ENCODE measurements around the gene DHFR2.
"Not testable (repeated sequence)": the region's sequence is repeated elsewhere in the genome, so short reads cannot be mapped to it uniquely, and the experiment has no call there.

The DHFR2 gene

DNA sequence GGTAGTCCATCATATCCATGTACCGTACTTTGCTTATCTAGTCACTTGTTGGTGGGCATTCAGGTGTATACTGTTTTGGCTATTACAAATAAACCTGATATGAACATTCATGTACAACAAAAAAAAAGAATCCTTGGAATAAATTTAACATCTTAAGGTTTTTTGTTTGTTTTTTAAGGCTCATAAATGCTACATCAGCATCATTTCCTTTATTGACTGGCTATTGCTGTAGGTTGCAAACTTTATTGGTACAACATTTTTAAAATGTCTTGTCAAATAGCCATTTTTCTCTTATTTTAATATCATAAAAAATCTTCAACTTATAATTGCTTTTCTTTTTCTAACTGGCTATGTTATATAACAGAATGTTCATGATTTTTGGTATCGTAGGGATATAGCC, 16.2 kb downstream of the DHFR2 start:
- no peak for DNase-seq (ENCODE audit: low read depth in 2 of 2)
- TF ChIP-seq, protein P1, sequence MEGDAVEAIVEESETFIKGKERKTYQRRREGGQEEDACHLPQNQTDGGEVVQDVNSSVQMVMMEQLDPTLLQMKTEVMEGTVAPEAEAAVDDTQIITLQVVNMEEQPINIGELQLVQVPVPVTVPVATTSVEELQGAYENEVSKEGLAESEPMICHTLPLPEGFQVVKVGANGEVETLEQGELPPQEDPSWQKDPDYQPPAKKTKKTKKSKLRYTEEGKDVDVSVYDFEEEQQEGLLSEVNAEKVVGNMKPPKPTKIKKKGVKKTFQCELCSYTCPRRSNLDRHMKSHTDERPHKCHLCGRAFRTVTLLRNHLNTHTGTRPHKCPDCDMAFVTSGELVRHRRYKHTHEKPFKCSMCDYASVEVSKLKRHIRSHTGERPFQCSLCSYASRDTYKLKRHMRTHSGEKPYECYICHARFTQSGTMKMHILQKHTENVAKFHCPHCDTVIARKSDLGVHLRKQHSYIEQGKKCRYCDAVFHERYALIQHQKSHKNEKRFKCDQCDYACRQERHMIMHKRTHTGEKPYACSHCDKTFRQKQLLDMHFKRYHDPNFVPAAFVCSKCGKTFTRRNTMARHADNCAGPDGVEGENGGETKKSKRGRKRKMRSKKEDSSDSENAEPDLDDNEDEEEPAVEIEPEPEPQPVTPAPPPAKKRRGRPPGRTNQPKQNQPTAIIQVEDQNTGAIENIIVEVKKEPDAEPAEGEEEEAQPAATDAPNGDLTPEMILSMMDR (IDR thresholded peaks at IDR 0.05; ENCODE audit: low read depth, low read length), result no peak
- H3K4me3 ChIP-seq (replicated peaks in 1 of 2; ENCODE audit: low read depth in 2 of 2, low read length in 2 of 2), result no peak overlapping the region

DNA sequence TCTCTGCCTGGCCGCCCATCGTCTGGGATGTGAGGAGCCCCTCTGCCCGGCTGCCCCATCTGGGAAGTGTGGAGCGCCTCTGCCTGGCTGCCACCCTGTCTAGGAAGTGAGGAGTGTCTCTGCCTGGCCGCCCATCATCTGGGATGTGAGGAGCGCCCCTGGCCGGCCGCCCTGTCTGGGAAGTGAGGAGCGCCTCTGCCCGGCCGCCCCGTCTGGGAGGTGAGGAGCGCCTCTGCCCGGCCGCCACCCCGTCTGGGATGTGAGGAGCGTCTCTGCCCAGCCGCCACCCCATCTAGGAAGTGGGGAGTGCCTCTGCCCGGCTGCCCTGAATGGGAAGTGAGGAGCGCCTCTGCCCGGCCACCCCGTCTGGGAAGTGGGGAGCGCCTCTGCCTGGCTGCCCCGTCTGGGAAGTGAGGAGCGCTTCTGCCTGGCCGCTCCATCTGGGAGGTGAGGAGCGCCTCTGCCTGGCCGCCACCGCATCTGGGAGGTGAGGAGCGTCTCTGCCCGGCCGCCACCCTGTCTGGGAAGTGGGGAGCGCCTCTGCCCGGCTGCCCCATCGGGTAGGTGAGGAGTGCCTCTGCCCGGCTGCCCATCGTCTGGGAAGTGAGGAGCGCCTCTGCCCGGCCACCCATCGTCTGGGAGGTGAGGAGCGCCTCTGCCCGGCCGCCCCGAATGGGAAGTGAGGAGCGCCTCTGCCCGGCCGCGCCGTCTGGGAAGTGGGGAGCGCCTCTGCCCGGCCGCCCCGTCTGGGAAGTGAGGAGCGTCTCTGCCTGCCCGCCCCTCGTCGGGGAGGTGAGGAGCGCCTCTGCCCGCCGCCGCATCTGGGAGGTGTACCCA, 18.4 kb downstream of the DHFR2 start:
- H3K4me3 ChIP-seq (replicated peaks in 1 of 2; ENCODE audit: low read depth in 2 of 2, low read length in 2 of 2); DNase-seq (ENCODE audit: low read depth in 2 of 2): not testable (repeated sequence)

DNA sequence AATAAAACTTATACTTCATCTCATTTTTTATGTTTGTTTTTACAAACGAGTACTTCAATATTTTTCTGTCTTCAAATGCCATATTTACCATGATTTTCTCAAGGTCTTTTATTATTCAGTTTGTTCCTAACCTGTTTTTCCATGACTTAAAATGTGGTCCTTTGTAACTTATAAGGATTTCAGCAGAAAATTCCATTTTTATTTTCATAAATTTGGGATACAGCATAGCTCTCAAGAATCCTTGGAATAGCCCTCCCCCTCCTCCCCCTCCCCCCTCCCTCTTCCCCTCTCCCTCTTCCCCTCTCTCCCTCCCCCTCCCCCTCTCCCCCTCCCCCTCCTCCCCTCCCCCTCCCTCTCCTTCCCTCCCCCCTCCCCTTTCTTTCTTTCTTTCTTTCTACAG, 19.4 kb downstream of the DHFR2 start:
- TF ChIP-seq, protein P1 (IDR thresholded peaks at IDR 0.05; ENCODE audit: low read depth, low read length), result no peak
- no peak overlapping the region for H3K4me3 ChIP-seq (replicated peaks in 1 of 2; ENCODE audit: low read depth in 2 of 2, low read length in 2 of 2)
- DNase-seq (ENCODE audit: low read depth in 2 of 2), result no peak

DNA sequence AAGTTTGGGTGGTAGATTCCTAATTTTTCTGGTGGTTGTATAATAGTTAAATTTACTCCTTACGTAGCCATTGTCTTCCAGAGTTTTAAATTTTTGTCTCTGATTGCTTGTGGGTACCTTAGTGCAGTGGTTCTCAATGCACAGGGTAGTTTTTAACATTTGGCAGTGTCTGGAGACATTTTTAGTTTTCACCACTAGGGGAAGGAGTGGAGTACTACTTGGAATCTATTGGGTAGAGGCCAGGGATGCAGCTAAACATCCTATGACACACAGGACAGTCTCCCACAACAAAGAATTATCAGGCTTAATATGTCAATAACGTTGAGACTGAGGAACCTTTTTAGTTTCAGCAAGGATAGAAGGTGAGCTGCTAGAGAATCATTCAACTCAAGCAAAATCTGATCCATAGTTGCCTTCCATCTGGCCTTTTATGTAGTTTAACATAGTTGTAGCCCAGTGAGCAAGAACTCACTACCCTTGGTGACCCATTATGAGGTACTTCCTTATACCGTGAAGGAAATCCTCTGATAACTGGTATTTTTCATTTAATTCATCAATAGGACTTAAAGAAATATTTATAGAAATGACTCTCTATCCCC, 25.7 kb downstream of the DHFR2 start:
- TF ChIP-seq, protein P1 (IDR thresholded peaks at IDR 0.05; ENCODE audit: low read depth, low read length), result peak; percentile 73
- DNase-seq (ENCODE audit: low read depth in 2 of 2), result peak; percentile 49 to 74
- no peak overlapping the region for H3K4me3 ChIP-seq (replicated peaks in 1 of 2; ENCODE audit: low read depth in 2 of 2, low read length in 2 of 2)

DNA sequence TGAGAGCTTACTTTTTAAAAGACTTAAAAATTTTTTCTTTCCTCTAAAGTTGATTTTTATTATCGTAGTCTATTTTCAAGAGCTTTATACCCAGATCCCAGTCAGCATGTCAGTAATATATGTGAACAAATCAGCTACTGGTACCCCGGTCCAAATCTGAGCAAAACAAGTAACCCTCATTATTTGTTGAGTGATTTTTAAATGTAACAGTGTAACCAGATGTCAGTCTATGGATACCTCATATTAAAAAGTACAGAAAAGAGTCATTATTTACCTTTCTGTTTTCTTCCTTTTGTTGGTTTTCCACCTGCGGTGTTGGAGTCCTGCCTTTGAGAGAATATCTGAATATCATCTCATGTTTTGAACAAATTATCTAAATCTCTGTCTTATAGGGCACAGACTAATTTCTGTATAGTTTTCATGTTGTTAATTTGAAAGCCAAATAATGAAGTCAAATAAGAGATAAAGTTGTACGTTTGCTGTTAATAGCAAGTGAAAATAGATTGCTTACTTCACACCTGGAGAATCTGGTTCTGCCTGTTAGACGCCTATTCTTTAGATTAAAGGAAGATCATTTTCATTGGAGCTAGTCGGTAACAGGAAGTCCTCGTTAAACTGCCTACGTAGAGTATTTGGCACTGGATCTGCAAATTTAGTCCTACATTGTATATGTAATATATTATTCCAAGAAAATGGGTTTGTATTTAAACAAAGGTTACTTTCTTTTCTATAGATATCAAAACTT, 34.5 kb downstream of the DHFR2 start, which contains the start of gene STX19:
Gene STX19, minus strand, starts transcription at position 505 of the 745 bp plus-strand sequence. CDS start 13,328 bp downstream, outside the sequence.
- peak in 1 of 2 donors; percentile 17 for DNase-seq (ENCODE audit: low read depth in 2 of 2)
- H3K4me3 ChIP-seq (replicated peaks in 1 of 2; ENCODE audit: low read depth in 2 of 2, low read length in 2 of 2), result no peak within 1 kb of the TSS
- TF ChIP-seq, protein P1 (IDR thresholded peaks at IDR 0.05; ENCODE audit: low read depth, low read length), result no peak

DNA sequence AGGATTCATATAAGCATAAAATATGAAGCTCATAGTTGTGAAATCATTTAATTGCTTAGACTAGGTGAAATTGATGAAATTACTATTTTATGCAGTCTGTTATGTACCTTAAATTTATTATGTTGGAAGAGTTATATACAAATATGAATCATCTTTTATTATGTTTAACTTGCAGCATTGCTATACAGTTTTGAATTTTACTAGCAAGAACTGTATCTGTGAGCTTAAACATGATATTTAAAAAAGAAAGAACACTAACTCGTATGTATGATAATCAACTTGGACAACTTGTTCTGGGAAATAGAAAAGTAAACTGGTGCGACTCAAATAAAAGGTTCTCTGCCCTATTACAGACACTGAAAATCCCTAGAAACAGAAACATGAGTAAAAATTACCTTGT, 36.1 kb downstream of the DHFR2 start:
- no peak overlapping the region for H3K4me3 ChIP-seq (replicated peaks in 1 of 2; ENCODE audit: low read depth in 2 of 2, low read length in 2 of 2)
- TF ChIP-seq, protein P1 (IDR thresholded peaks at IDR 0.05; ENCODE audit: low read depth, low read length), result no peak

DNA sequence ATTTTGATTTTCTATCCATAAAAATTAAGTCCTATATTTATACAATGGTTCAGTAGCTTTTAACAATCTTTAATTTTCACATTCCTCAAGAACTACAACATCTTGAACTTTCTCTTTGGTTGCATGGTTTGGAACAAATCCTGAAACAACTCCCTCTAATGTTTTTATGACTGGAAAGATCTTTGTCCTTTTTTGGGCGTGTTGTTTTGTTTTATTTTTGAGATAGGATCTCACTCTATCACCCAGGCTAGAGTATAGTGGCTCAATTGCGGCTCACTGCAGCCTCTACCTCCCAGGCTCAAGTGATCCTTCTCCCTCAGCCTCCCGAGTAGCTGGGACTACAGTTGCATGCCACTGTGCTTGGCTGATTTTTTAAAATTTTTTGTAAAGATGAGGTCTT, 38.3 kb downstream of the DHFR2 start:
- TF ChIP-seq, protein P1 (IDR thresholded peaks at IDR 0.05; ENCODE audit: low read depth, low read length), result no peak
- DNase-seq (ENCODE audit: low read depth in 2 of 2), result peak; percentile 15 to 25
- no peak overlapping the region for H3K4me3 ChIP-seq (replicated peaks in 1 of 2; ENCODE audit: low read depth in 2 of 2, low read length in 2 of 2)

More for the DNA sequence above, 36.1 kb downstream of the DHFR2 start:
- no peak for DNase-seq (ENCODE audit: low read depth in 2 of 2)

Data from cardiac fibroblast (primary cell).